B cell (primary cell): ENCODE measurements around the gene COQ7. TPM values are rescaled to one million over a fixed set of nuclear protein-coding genes. Genes with fewer than 3 reads are reported as not detected.

ENCODE experiments used
- ATAC-seq: fragments of 200-7000 bp; cut with Tn5 transposase; one replicate; pipeline ENCODE4 v1.10.0; 2021; ENCODE audit warnings: low read depth, mild to moderate bottlenecking, moderate number of reproducible peaks, moderate library complexity
- CTCF ChIA-PET: fragments of 350-600 bp; sonication (Branson Sonifier 250); formaldehyde crosslinking; loops from one replicate; lab custom pipeline; 2021; ENCODE audit warnings: antibody characterized with exemption, inconsistent platforms; lab: Charles Lee
- POLR2A ChIA-PET: fragments of 350-600 bp; sonication (Branson Sonifier 250); formaldehyde crosslinking; loops from one replicate; lab custom pipeline; 2021; ENCODE audit warnings: antibody characterized with exemption; lab: Charles Lee
- DNase-seq: peaks from one replicate; pipeline ENCODE4 v3.0.0; 2013
- H2AFZ ChIP-seq: 2 replicates; pipeline ENCODE4 v1.6.1; 2012; ENCODE audit warnings: mild to moderate bottlenecking, low read depth, low read length; ENCODE audit not compliant: insufficient read depth, poor library complexity, severe bottlenecking
- H3K27ac ChIP-seq, 2 donors: 1 replicate in 1 of 2; 2 replicates in 1 of 2; pipeline ENCODE4 v1.5.1; 2012 to 2013; ENCODE audit warnings: low read length in 2 of 2, mild to moderate bottlenecking in 2 of 2, moderate library complexity in 1 of 2
- H3K27me3 ChIP-seq, 4 experiments: fragments of 200-600 bp in 1 of 4; sonication (generic) in 1 of 4; replicated peaks in 1 of 4; 1 replicate in 2 of 4; 2 replicates in 2 of 4; pipeline versions ENCODE4 v1.6.1 to v1.7.0; 2013 to 2016; ENCODE audit warnings: low read length in 3 of 4, mild to moderate bottlenecking in 2 of 4, mixed read lengths in 1 of 4, moderate library complexity in 1 of 4; ENCODE audit not compliant: insufficient read depth in 4 of 4, control insufficient read depth in 3 of 4; ENCODE audit errors: control extremely low read depth in 1 of 4
- H3K36me3 ChIP-seq, 2 experiments: replicated peaks in 1 of 2; 1 replicate in 1 of 2; 2 replicates in 1 of 2; pipeline versions ENCODE4 v1.6.1 to v1.7.1; 2013; ENCODE audit warnings: low read length in 1 of 2; ENCODE audit not compliant: insufficient read depth in 2 of 2, control insufficient read depth in 1 of 2; ENCODE audit errors: control extremely low read depth in 1 of 2, extremely low read depth in 1 of 2
- H3K4me1 ChIP-seq, 2 donors: fragments of 200-600 bp in 1 of 2; sonication (generic) in 1 of 2; 1 replicate in 1 of 2; 2 replicates in 1 of 2; pipeline versions ENCODE4 v1.5.1 to v1.6.1; 2013 to 2017; ENCODE audit warnings: low read length in 2 of 2; ENCODE audit not compliant: control insufficient read depth in 2 of 2, insufficient read depth in 2 of 2
- H3K4me2 ChIP-seq: replicated peaks from 2 replicates; pipeline ENCODE3; 2012; ENCODE audit warnings: mild to moderate bottlenecking, low read depth, low read length; ENCODE audit not compliant: poor library complexity, severe bottlenecking
- H3K4me3 ChIP-seq, 5 experiments: fragments of 200-600 bp in 1 of 5; sonication (generic) in 1 of 5; 1 replicate in 3 of 5; 2 replicates in 2 of 5; pipeline versions ENCODE4 v1.5.1 to v1.7.0; 2011 to 2016; ENCODE audit warnings: low read length in 4 of 5, mild to moderate bottlenecking in 4 of 5, low read depth in 2 of 5, control low read depth in 1 of 5, moderate library complexity in 1 of 5; ENCODE audit not compliant: insufficient read depth in 1 of 5; ENCODE audit errors: control extremely low read depth in 1 of 5, extremely low read depth in 1 of 5
- H3K79me2 ChIP-seq: fragments of 200-600 bp; sonication (generic); one replicate; pipeline ENCODE4 v1.6.0; 2016; ENCODE audit warnings: low read length; ENCODE audit not compliant: control insufficient read depth, insufficient read depth
- H3K9ac ChIP-seq: fragments of 200-600 bp; sonication (generic); 2 replicates; pipeline ENCODE4 v1.6.1; 2017; ENCODE audit warnings: mild to moderate bottlenecking, low read length, moderate library complexity
- H3K9me3 ChIP-seq, 3 donors: one replicate each; pipeline versions ENCODE4 v1.6.1 to v1.7.1; 2013; ENCODE audit warnings: low read length in 2 of 3; ENCODE audit not compliant: control insufficient read depth in 2 of 3, insufficient read depth in 1 of 3; ENCODE audit errors: control extremely low read depth in 1 of 3
- H4K20me1 ChIP-seq: 2 replicates; pipeline ENCODE4 v1.6.0; 2012; ENCODE audit warnings: mild to moderate bottlenecking, low read length; ENCODE audit not compliant: insufficient read depth, control insufficient read depth, poor library complexity, severe bottlenecking
- H3K27ac Mint-ChIP-seq: one replicate; pipeline ENCODE4 v1.8.0; 2021; ENCODE audit warnings: mixed read lengths
- H3K27me3 Mint-ChIP-seq: one replicate; pipeline ENCODE4 v1.8.0; 2021; ENCODE audit warnings: mixed read lengths
- H3K4me1 Mint-ChIP-seq: one replicate; pipeline ENCODE4 v1.8.0; 2021; ENCODE audit warnings: mixed read lengths
- H3K4me3 Mint-ChIP-seq: one replicate; pipeline ENCODE4 v1.8.0; 2021; ENCODE audit warnings: mixed read lengths
- H3K9me3 Mint-ChIP-seq: one replicate; pipeline ENCODE4 v1.8.0; 2022; ENCODE audit warnings: mixed read lengths; ENCODE audit not compliant: insufficient read depth
- EZH2 ChIP-seq: IDR thresholded peaks from 2 replicates; pipeline ENCODE4 v1.6.1; 2012; ENCODE audit warnings: borderline replicate concordance, low read depth, mild to moderate bottlenecking, moderate library complexity, low read length; ENCODE audit not compliant: insufficient read depth, poor library complexity, severe bottlenecking
- WGBS: methylation state at CpG from one replicate; pipeline ENCODE4 v1.1.5; 2013; ENCODE audit warnings: missing lambda C conversion rate; ENCODE audit not compliant: insufficient coverage; 5-methylcytosine and 5-hydroxymethylcytosine counted together
- intact Hi-C: fragments of 100-400 bp; cut with micrococcal nuclease; formaldehyde crosslinking; loops from one replicate; pipeline ENCODE4 v1.10.0; 2022
- polyA plus RNA-seq: library from polyadenylated mRNA; depleted of rRNA; stranded (reverse); fragments of >200 nt; gene quantifications from 2 replicates; pipeline ENCODE4 v1.2.3, GENCODE V29; 2012
- total RNA-seq, 2 donors: library from RNA; stranded (reverse); fragments of 120-200 nt in 1 of 2; gene quantifications; 1 replicate in 1 of 2; 2 replicates in 1 of 2; pipeline versions ENCODE4 v1.2.3 to v1.2.4, GENCODE V29; 2013 to 2022
- TF ChIP-seq, protein P1 (sequence below): fragments of 200-600 bp; IDR thresholded peaks from one replicate; pipeline ENCODE4 v1.8.0; 2022; ENCODE audit warnings: antibody characterized with exemption, mild to moderate bottlenecking

The COQ7 gene
- total and polyA plus RNA-seq, 2 donors (not counting 1 experiment from before 2014, with no cell fraction given): 8.1 to 19.4 TPM

DNA sequence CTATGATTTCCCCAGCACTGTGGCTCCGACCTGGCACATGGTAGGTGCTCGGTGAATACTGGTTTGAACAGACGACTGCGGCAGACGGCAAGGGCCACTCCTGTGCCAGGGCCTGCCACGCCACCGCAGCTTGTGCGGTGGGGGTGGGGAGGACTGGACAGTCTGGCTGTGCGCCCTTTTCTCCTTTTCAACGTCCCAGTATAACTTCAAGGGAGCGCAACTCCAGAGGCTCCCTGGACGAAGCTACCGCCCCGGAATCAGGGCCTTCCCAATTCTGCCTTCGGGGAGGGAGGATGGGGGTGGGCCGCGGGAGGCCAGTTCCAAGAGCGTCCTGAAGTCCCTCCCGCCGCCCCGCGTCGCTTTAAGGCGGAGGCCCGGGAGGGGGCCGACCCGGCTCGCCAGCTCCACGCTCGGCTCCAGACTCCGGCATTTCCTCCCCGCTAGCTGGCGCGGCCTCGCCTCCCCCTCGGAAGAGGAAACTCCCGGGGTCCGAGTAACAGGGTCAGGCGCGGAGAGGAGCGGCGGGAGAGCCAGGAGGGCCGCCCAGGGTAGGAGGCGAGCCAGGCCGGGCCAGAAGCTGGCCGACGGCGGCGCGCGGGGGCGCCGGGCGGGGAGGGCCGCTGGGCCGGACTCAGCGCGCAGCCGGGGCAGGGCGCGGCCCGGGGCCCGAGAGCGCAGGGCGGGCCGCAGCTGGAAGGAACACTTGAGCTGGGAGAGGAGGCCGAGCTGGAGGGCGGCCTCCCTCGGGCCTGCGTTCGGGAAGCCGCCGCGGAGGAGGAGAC lies 46.4 kb downstream of the COQ7 start, which contains the start of gene ITPRIPL2:
ITPRIPL2 (plus strand) TSS at position 388 of the 782 bp plus-strand sequence. CDS start 498 bp downstream, outside the sequence.
- Mint-ChIP-seq H3K27ac (peak within 1 kb of the TSS; percentile 84), H3K9me3 (no peaks in the 10 kb centered on the region), H3K4me1 (peaks cover 39% of the 10 kb centered on the region), H3K27me3 (peaks cover 13% of the 10 kb centered on the region), H3K4me3 (peak within 1 kb of the TSS; percentile 86)
- Histone ChIP-seq H4K20me1 (no peaks in the 10 kb centered on the region), H3K4me2 (peak within 1 kb of the TSS; percentile 75), H3K4me1 (peaks cover 20 to 31% of the 10 kb centered on the region in 2 donors), H3K36me3 (no peaks in the 10 kb centered on the region), H3K4me3 (peak within 1 kb of the TSS in 4 of 5 experiments; percentile 28 to 53 (median 43)), H2AFZ (peak within 1 kb of the TSS; percentile 65), H3K27me3 (peaks cover 0 to 12% (median 0%) of the 10 kb centered on the region in 4 experiments), H3K9ac (peak within 1 kb of the TSS; percentile 53), H3K9me3 (no peaks in the 10 kb centered on the region), H3K79me2 (no peaks in the 10 kb centered on the region), H3K27ac (no peak within 1 kb of the TSS)
- no peak for TF ChIP-seq EZH2
- TF ChIP-seq, protein P1, sequence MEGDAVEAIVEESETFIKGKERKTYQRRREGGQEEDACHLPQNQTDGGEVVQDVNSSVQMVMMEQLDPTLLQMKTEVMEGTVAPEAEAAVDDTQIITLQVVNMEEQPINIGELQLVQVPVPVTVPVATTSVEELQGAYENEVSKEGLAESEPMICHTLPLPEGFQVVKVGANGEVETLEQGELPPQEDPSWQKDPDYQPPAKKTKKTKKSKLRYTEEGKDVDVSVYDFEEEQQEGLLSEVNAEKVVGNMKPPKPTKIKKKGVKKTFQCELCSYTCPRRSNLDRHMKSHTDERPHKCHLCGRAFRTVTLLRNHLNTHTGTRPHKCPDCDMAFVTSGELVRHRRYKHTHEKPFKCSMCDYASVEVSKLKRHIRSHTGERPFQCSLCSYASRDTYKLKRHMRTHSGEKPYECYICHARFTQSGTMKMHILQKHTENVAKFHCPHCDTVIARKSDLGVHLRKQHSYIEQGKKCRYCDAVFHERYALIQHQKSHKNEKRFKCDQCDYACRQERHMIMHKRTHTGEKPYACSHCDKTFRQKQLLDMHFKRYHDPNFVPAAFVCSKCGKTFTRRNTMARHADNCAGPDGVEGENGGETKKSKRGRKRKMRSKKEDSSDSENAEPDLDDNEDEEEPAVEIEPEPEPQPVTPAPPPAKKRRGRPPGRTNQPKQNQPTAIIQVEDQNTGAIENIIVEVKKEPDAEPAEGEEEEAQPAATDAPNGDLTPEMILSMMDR: no peak
- ATAC-seq (peak; percentile 41), DNase-seq (peak; percentile 54)
- POLR2A ChIA-PET: interaction anchor here (0.6 kb wide), 1 partner anchor 58 kb away, joined by 3 read pairs; no protein-coding TSS in a partner anchor
- intact Hi-C loops: no loop called here
- WGBS: 1% methylated on average over 64 of the region's 74 CpGs
- CTCF ChIA-PET: interaction anchor here (0.9 to 2.6 kb wide), 3 partner anchors 25 to 261 kb away, joined by 3 to 15 read pairs (median 4); no protein-coding TSS in a partner anchor
